ENCODE measurements around the gene PHAX.

GRCh38 chr5:126576974-126577373 is 23.8 kb upstream of the PHAX start:
- TF ChIP-seq EZH2 (IDR thresholded peaks at IDR 0.05; ENCODE audit: insufficient read depth, poor library complexity, severe bottlenecking) (no peak), EZH2phosphoT487 (IDR thresholded peaks at IDR 0.05; ENCODE audit: insufficient read depth, low read depth) (no peak)

Measured in GM23248 (cell line).